Measurements from ENCODE around the gene UPK3BL1.
"Not testable (repeated sequence)": the region's sequence is repeated elsewhere in the genome, so short reads cannot be mapped to it uniquely, and the experiment has no call there.

DNA sequence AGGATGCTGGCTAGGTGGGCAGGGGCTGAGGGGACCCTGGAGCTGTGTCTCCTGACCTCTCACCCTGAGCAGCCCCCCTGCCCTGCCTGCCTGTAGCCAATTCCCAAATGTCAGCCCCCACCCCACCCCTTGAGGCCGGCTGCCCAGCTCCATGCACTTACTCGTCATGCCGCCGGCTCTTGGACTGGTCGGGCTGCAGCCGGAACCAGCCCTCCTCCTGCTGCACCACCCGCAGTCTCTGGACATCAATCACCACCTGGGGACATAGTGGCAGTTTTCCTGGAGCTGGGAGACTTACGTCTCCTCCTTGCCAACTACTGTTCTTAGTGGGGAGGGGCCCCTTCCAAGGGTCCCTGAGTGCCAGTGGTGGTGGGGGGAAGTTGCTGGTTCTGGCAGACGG, 42.9 kb downstream of the UPK3BL1 start:
- not testable (repeated sequence) for TF ChIP-seq CTCF (IDR thresholded peaks at IDR 0.05); ZFX (IDR thresholded peaks at IDR 0.05; ENCODE audit: borderline replicate concordance)
